Activated naive CD4-positive, alpha-beta T cell treated with anti-CD3 and anti-CD28 coated beads, Interleukin-2, amount 10 ng/mL, durations not matched to agents 7 days and 5 days (primary cell): ENCODE measurements around the gene PDPK1.
A peak's percentile ranks its signal among the peaks of the same experiment; 100 is the strongest.
"Not testable (repeated sequence)": the region's sequence is repeated elsewhere in the genome, so short reads cannot be mapped to it uniquely, and the experiment has no call there.

Source experiments
- CTCF ChIA-PET: fragments of 350-600 bp; sonication (Branson Sonifier 250); formaldehyde crosslinking; loops from one replicate; lab custom pipeline; 2021; ENCODE audit warnings: antibody characterized with exemption; lab: Charles Lee
- DNase-seq: peaks from one replicate; pipeline ENCODE4 v3.0.0-alpha.2; 2020
- H3K27ac Mint-ChIP-seq: one replicate; pipeline ENCODE4 v1.8.0; 2021; ENCODE audit warnings: mild to moderate bottlenecking, moderate library complexity, mixed read lengths
- H3K27me3 Mint-ChIP-seq: one replicate; pipeline ENCODE4 v1.8.0; 2021; ENCODE audit warnings: mild to moderate bottlenecking, mixed read lengths
- H3K36me3 Mint-ChIP-seq: one replicate; pipeline ENCODE4 v1.8.0; 2021; ENCODE audit warnings: mixed read lengths
- H3K4me1 Mint-ChIP-seq: one replicate; pipeline ENCODE4 v1.8.0; 2021; ENCODE audit warnings: mixed read lengths
- H3K4me3 Mint-ChIP-seq: one replicate; pipeline ENCODE4 v1.8.0; 2021; ENCODE audit warnings: mild to moderate bottlenecking, moderate library complexity, mixed read lengths
- H3K9me3 Mint-ChIP-seq: one replicate; pipeline ENCODE4 v1.8.0; 2021; ENCODE audit warnings: mixed read lengths

PDPK1 gene

GRCh38 chr16:2595393-2596205, 57.8 kb downstream of the PDPK1 start:
- no peak overlapping the region for H3K27ac Mint-ChIP-seq
- peaks cover 14% of the 10 kb centered on the region for H3K4me1 Mint-ChIP-seq
- no peak overlapping the region for H3K4me3 Mint-ChIP-seq
- H3K36me3 Mint-ChIP-seq: peaks cover 15% of the 10 kb centered on the region
- no peaks in the 10 kb centered on the region for H3K9me3 Mint-ChIP-seq
- H3K27me3 Mint-ChIP-seq: no peaks in the 10 kb centered on the region
- CTCF ChIA-PET: no interaction called here
- DNase-seq: no peak

- Mint-ChIP-seq H3K36me3 (peaks cover 12% of the 10 kb centered on the region), H3K27me3 (no peaks in the 10 kb centered on the region), H3K9me3 (no peaks in the 10 kb centered on the region), H3K4me3 (no peak overlapping the region), H3K4me1 (peaks cover 14% of the 10 kb centered on the region), H3K27ac (no peak overlapping the region)
- DNase-seq: no peak
- CTCF ChIA-PET: no interaction called here
These were observed 59.1 kb downstream of the PDPK1 start for GRCh38 chr16:2596747-2597559.

GRCh38 chr16:2597560-2597902, 59.7 kb downstream of the PDPK1 start:
- CTCF ChIA-PET: no interaction called here
- H3K27ac Mint-ChIP-seq: no peak overlapping the region
- no peaks in the 10 kb centered on the region for H3K27me3 Mint-ChIP-seq
- peaks cover 10% of the 10 kb centered on the region for H3K36me3 Mint-ChIP-seq
- no peak overlapping the region for H3K4me3 Mint-ChIP-seq
- no peaks in the 10 kb centered on the region for H3K9me3 Mint-ChIP-seq
- DNase-seq: no peak
- peaks cover 12% of the 10 kb centered on the region for H3K4me1 Mint-ChIP-seq

GRCh38 chr16:2598133-2598641, 60.4 kb downstream of the PDPK1 start:
- H3K4me3 Mint-ChIP-seq: no peak overlapping the region
- no peak for DNase-seq
- CTCF ChIA-PET: no interaction called here
- H3K4me1 Mint-ChIP-seq: peaks cover 10% of the 10 kb centered on the region
- no peaks in the 10 kb centered on the region for H3K9me3 Mint-ChIP-seq
- peaks cover 10% of the 10 kb centered on the region for H3K36me3 Mint-ChIP-seq
- H3K27me3 Mint-ChIP-seq: no peaks in the 10 kb centered on the region
- H3K27ac Mint-ChIP-seq: no peak overlapping the region

- Mint-ChIP-seq H3K27me3 (peaks cover 3% of the 10 kb centered on the region), H3K9me3 (no peaks in the 10 kb centered on the region), H3K4me1 (peaks cover 5% of the 10 kb centered on the region), H3K36me3 (peaks cover 10% of the 10 kb centered on the region), H3K4me3 (no peak overlapping the region), H3K27ac (no peak overlapping the region)
- no peak for DNase-seq
- CTCF ChIA-PET: no interaction called here
These were observed 60.9 kb downstream of the PDPK1 start for GRCh38 chr16:2598723-2599122.

- H3K4me3 Mint-ChIP-seq, H3K9me3 Mint-ChIP-seq, DNase-seq, CTCF ChIA-PET, H3K4me1 Mint-ChIP-seq, H3K27ac Mint-ChIP-seq, H3K27me3 Mint-ChIP-seq: not testable (repeated sequence)
- peaks cover 12% of the 10 kb centered on the region for H3K36me3 Mint-ChIP-seq
These were observed 61.3 kb downstream of the PDPK1 start for GRCh38 chr16:2599165-2599564.

- DNase-seq, H3K27me3 Mint-ChIP-seq, CTCF ChIA-PET, H3K4me1 Mint-ChIP-seq, H3K4me3 Mint-ChIP-seq, H3K27ac Mint-ChIP-seq, H3K9me3 Mint-ChIP-seq: not testable (repeated sequence)
- H3K36me3 Mint-ChIP-seq: peaks cover 12% of the 10 kb centered on the region
These were observed 62.0 kb downstream of the PDPK1 start for GRCh38 chr16:2599785-2600184.

GRCh38 chr16:2601301-2602025, 63.6 kb downstream of the PDPK1 start:
- DNase-seq, H3K27ac Mint-ChIP-seq, H3K9me3 Mint-ChIP-seq, H3K4me3 Mint-ChIP-seq, H3K27me3 Mint-ChIP-seq, CTCF ChIA-PET, H3K36me3 Mint-ChIP-seq: not testable (repeated sequence)
- peaks cover 14% of the 10 kb centered on the region for H3K4me1 Mint-ChIP-seq

- H3K4me1 Mint-ChIP-seq: peaks cover 14% of the 10 kb centered on the region
- H3K36me3 Mint-ChIP-seq, DNase-seq, H3K27ac Mint-ChIP-seq, H3K9me3 Mint-ChIP-seq, CTCF ChIA-PET, H3K27me3 Mint-ChIP-seq, H3K4me3 Mint-ChIP-seq: not testable (repeated sequence)
These were observed 64.4 kb downstream of the PDPK1 start for GRCh38 chr16:2602175-2602574.

GRCh38 chr16:2603165-2604015, 65.6 kb downstream of the PDPK1 start:
- DNase-seq: peak; percentile 86
- Mint-ChIP-seq H3K27ac (peak overlapping the region; percentile 90), H3K27me3 (peaks cover 3% of the 10 kb centered on the region), H3K4me3 (peak overlapping the region; percentile 96), H3K36me3 (peaks cover 11% of the 10 kb centered on the region), H3K9me3 (no peaks in the 10 kb centered on the region), H3K4me1 (peaks cover 22% of the 10 kb centered on the region)
- CTCF ChIA-PET: no interaction called here

GRCh38 chr16:2604016-2604369, 66.2 kb downstream of the PDPK1 start:
- peaks cover 22% of the 10 kb centered on the region for H3K4me1 Mint-ChIP-seq
- H3K36me3 Mint-ChIP-seq, H3K27me3 Mint-ChIP-seq, H3K9me3 Mint-ChIP-seq, CTCF ChIA-PET, DNase-seq: not testable (repeated sequence)
- H3K4me3 Mint-ChIP-seq: peak overlapping the region; percentile 96
- peak overlapping the region; percentile 90 for H3K27ac Mint-ChIP-seq

- H3K27me3 Mint-ChIP-seq, DNase-seq, CTCF ChIA-PET, H3K9me3 Mint-ChIP-seq, H3K4me3 Mint-ChIP-seq, H3K27ac Mint-ChIP-seq: not testable (repeated sequence)
- Mint-ChIP-seq H3K36me3 (peaks cover 14% of the 10 kb centered on the region), H3K4me1 (peaks cover 22% of the 10 kb centered on the region)
These were observed 69.0 kb downstream of the PDPK1 start for GRCh38 chr16:2606820-2607219.

- H3K27me3 Mint-ChIP-seq, H3K4me3 Mint-ChIP-seq, H3K9me3 Mint-ChIP-seq, CTCF ChIA-PET, H3K27ac Mint-ChIP-seq, DNase-seq: not testable (repeated sequence)
- H3K36me3 Mint-ChIP-seq: peaks cover 12% of the 10 kb centered on the region
- H3K4me1 Mint-ChIP-seq: peaks cover 14% of the 10 kb centered on the region
These were observed 71.5 kb downstream of the PDPK1 start for GRCh38 chr16:2609345-2609744.
